NCI-H1436 (cell line): Measurements from ENCODE around the gene MUC12.
"Not testable (repeated sequence)": the region's sequence is repeated elsewhere in the genome, so short reads cannot be mapped to it uniquely, and the experiment has no call there.

Experiments
- DNase-seq: peaks from one replicate; lab custom pipeline; 2025; lab: John Stamatoyannopoulos, UW

MUC12 gene

DNA sequence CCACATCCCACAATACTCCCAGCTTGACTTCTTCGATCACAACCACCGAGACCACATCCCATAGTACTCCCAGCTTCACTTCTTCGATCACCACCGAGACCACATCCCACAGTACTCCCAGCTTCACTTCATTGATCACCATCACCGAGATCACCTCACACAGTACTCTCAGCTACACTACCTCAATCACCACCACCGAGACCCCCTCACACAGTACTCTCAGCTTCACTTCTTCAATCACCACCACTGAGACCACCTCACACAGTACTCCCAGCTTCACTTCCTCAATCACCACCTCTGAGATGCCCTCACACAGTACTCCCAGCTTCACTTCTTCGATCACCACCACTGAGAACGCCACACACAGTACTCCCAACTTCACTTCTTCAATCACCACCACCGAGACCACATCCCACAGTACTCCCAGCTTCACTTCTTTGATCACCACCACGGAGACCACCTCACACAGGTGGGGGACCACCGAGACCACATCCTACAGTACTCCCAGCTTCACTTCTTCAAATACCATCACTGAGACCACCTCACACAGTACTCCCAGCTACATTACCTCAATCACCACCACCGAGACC, 11.4 kb upstream of the MUC12 start:
- DNase-seq: no peak

DNA sequence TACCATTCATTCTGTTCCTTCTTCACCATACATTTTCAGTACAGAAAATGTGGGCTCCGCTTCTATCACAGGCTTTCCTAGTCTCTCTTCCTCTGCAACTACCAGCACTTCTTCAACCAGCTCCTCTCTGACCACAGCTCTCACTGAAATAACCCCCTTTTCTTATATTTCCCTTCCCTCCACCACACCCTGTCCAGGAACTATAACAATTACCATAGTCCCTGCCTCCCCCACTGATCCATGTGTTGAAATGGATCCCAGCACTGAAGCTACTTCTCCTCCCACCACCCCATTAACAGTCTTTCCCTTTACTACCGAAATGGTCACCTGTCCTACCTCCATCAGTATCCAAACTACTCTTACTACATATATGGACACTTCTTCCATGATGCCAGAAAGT, 9.5 kb upstream of the MUC12 start:
- DNase-seq: no peak

DNA sequence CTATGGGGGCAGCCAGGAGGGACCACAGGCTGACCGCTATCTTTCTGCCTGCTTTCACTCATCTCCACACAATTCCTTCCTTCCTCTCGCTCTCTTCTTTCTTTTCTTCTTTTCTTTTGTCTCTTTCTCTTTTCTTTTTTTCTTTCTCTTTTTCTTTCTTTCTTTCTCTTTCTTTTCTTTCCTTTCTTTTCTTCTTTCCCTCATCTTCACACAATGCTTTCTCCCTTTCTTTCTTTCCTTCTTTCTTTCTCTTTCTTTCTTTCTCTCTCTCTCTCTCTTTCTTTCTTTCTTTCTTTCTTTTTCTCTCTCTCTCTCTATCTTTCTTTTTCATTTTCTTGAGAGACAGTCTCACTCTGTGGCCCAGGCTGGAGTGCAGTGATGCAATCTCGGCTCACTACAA, 6.8 kb upstream of the MUC12 start:
- no peak for DNase-seq

GRCh38 chr7:100963386-100963785, 6.0 kb upstream of the MUC12 start:
- DNase-seq: no peak

DNA sequence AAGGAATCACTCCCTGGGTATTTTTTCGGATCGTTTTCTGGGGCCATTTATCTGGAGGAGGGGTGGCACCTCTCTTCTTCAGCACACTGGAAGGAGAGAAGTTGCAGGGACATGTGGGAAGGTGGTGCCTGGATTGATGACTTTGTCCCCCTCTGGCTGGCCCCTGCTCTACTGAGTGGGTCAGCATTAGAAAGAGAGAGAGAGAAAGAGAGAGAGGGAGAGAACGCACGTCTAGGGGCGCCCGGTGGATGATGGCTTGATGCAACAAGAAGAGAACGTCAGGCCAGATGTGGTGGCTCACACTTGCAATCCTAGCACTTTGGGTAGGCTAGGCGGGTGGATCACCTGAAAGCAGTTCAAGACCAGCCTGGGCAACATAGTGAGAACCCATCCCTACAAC, 5.5 kb upstream of the MUC12 start:
- DNase-seq: no peak

DNA sequence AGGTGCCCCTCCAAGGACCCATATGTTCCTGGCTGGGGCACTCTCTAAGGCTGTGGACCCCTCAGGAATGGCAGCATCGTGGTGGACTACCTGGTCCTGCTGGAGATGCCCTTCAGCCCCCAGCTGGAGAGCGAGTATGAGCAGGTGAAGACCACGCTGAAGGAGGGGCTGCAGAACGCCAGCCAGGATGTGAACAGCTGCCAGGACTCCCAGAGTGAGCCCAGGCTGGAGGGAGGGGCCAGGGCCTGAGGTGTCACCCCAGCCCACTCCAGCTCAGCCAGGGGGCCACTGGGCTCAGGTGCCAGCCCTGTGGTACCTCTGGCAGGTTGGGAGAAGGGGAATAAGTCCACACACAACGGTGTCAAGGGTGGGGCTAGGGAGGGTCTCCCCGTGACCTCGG, 4.7 kb upstream of the MUC12 start:
- DNase-seq: no peak

DNA sequence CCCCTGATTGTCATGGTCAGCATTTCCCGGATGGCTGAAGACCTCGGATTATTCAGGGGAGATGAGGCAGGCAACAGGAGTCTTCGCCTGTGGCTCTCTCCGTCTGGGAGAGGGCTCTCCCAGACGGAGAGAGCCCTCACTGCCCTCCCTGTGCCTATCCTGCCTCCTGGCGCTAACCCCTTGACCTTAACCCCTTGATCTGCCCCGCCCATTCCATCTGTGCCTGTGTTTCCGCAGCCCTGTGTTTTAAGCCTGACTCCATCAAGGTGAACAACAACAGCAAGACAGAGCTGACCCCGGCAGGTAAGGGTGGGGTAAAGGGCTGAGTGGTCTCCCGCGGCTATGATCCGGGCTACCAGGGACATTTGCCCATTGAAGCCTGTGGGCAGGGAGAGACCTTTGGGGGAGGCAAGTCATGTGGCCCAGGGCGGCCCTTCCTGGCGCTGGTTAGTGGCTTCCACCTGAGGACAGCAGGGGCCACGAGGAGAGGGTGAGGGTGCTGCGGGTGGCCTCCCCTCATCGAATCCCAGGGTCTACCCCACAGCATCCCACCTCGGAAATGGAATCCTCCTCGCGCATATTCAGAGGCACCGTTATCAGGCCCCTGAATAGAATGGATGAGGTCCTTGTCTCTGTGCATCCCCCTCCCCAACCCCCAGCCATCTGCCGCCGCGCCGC, 4.2 kb upstream of the MUC12 start:
- no peak for DNase-seq

GRCh38 chr7:100965723-100966541, 3.4 kb upstream of the MUC12 start:
- DNase-seq: no peak

DNA sequence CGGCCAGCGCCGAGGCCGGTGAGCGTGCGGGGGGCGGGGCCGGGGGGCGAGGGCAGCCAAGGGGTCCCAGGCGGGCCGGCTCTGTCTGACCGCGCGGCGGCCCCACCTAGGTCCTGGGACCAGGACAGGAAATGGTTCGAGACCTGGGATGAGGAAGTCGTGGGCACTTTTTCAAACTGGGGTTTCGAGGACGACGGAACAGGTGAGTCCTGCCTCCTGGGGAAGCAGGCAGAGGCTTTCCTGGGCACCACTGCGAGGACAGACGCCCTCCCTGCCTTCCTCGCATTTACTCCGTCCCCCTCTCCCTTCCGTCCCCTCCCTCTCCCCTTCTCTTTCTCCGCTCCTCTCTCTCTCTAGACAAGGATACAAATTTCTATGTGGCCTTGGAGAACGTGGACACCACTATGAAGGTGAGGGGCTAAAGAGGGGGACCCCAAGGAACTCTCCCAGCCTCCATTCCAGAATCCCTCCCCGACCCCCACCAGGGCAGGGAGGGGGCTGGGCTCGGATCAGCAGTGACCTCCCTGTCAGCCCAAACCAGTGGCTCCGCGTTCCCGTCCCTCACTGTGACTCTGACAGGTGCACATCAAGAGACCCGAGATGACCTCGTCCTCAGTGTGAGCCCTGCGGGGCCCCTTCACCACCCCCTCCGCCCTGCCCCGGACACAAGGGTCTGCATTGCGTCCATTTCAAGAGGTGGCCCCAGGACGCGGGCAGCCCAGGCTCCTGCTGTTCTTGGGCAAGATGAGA, 2.6 kb upstream of the MUC12 start:
- DNase-seq: no peak

DNA sequence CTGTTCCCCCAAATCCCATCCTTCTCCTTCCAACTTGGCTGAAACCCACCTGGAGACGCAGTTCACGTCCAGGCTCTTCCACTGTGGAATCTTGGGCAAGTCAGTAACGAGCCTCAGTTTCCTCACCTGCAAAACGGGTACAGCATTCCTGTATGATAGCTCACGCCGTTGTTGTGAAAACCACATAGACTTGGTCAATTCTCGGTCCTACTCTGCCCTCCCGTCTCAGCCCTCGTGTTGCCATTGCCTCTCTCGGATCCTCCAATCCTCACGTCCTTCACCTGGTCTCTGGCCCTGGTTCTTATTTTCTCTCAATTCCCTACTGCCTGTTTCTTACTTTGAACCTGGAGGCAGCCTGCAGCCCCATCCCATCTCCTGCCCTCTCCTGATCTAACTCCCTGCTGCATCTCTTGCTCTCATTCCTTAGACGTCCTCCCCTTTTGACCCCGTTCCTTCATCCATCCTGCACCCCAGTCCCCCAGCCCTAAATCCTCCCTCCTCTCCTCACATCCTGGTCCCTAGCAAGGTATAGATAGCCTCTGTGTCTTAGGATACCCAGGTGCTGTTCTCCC, 2.0 kb upstream of the MUC12 start:
- no peak for DNase-seq

GRCh38 chr7:100968031-100968430, 1.3 kb upstream of the MUC12 start:
- no peak for DNase-seq

DNA sequence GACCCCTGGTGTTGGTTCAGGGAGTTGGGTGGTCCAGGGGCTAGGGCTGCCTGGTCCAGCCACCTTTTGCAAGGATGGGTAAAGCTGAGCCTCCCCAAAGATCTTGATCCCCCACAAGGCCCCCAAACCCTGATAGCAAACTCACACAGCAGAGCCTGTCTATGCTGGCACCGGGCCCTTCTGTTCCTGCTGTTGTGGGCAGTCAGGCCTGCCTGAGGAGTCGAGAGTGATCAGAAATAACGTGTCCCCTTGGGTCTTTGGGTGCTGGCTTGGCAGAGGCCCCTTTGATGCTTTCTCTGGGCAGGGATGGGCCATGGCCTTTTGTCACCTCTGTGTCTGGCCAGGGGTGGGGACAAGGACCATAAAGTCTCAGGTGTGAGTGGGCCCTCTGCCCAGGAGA, 715 bp upstream of the MUC12 start:
- DNase-seq: no peak

GRCh38 chr7:100971111-100972001, 2.0 kb downstream of the MUC12 start:
- DNase-seq: no peak

- no peak for DNase-seq
These were observed 2.6 kb downstream of the MUC12 start for GRCh38 chr7:100972002-100972347.

GRCh38 chr7:100974021-100974420, 4.7 kb downstream of the MUC12 start:
- no peak for DNase-seq

GRCh38 chr7:100975371-100975821, 6.0 kb downstream of the MUC12 start:
- DNase-seq: peak; percentile 55

- no peak for DNase-seq
These were observed 8.9 kb downstream of the MUC12 start for GRCh38 chr7:100978300-100978699.

DNA sequence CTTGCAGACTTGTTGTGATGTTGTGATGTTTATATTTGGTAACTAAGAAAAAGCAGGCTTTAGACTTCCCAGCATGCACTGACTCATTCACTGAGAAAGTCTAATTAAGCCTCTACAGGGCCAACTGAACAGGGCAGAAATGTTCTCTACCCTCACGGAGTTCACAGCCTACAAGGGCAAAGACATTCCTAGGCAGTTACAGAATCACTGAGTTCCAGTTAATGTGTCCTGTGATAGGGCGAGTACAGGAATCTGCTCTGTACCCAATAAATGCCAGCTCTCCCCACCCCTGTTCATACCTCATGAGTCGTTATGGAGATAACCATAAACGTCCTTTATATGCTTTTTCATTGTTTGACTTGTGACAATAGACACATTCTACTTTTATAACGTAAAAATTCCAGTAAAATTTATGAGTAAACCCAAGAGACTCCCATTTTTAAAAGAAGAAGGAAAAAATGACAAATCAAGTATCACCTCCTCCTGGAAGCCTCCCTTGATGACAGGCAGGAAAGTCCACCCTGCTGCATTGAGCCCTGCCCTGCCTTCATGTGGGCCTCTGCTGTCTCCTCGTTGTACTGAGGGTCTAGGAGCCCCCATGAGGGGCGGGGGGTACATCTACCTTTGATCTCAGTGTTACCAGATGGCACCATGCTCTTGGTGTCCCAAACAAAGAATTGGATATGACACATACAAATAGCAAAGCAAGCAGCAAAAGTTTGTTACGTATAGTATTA, 14.3 kb downstream of the MUC12 start:
- no peak for DNase-seq

- DNase-seq: not testable (repeated sequence)
These were observed 15.0 kb downstream of the MUC12 start for GRCh38 chr7:100984241-100984918.
